Fibroblast of mammary gland (primary cell): Measurements from ENCODE around the gene C12orf75.

Source experiments
- DNase-seq: peaks from one replicate; pipeline ENCODE4 v3.0.0-alpha.2; 2010; ENCODE audit warnings: low read depth
- H3K4me3 ChIP-seq: 2 replicates; pipeline ENCODE4 v1.5.1; 2011; ENCODE audit warnings: low read depth, mild to moderate bottlenecking, low read length, moderate library complexity; ENCODE audit not compliant: control insufficient read depth
- CTCF ChIP-seq: conservative IDR thresholded peaks from 2 replicates; pipeline ENCODE4 v1.5.1; 2011; ENCODE audit warnings: low read depth, low read length, inconsistent platforms; ENCODE audit not compliant: control insufficient read depth, insufficient read depth

Gene C12orf75

GRCh38 chr12:105321125-105321524 lies 9.4 kb upstream of the C12orf75 start:
- H3K4me3 ChIP-seq = no peak overlapping the region
- no peak for TF ChIP-seq CTCF
- no peak for DNase-seq

GRCh38 chr12:105322070-105322469 lies 8.4 kb upstream of the C12orf75 start:
- no peak overlapping the region for H3K4me3 ChIP-seq
- DNase-seq = peak; percentile 83
- TF ChIP-seq CTCF = no peak

- no peak for TF ChIP-seq CTCF
- DNase-seq = no peak
- H3K4me3 ChIP-seq = no peak overlapping the region
Measured at GRCh38 chr12:105324704-105325103, 5.8 kb upstream of the C12orf75 start.

- no peak overlapping the region for H3K4me3 ChIP-seq
- no peak for DNase-seq
- TF ChIP-seq CTCF = no peak
Measured at GRCh38 chr12:105325117-105325516, 5.4 kb upstream of the C12orf75 start.

- no peak for DNase-seq
- TF ChIP-seq CTCF = no peak
- H3K4me3 ChIP-seq = peak overlapping the region; percentile 52
Measured at GRCh38 chr12:105329926-105330282, 587 bp upstream of the C12orf75 start.

GRCh38 chr12:105330931-105331804 lies 677 bp downstream of the C12orf75 start:
- peak overlapping the region; percentile 72 for H3K4me3 ChIP-seq
- TF ChIP-seq CTCF = no peak
- no peak for DNase-seq
